Hematopoietic multipotent progenitor cell treated with erythropoietin and hydrocortisone succinate and interleukin-3 and kit ligand, for 4 days (in vitro differentiated cells): ENCODE data around the gene COL24A1.
"Not testable (repeated sequence)": the region's sequence is repeated elsewhere in the genome, so short reads cannot be mapped to it uniquely, and the experiment has no call there.

Source experiments
- DNase-seq: peaks from one replicate; pipeline ENCODE4 v3.0.0-alpha.2; 2015

COL24A1 gene

DNA sequence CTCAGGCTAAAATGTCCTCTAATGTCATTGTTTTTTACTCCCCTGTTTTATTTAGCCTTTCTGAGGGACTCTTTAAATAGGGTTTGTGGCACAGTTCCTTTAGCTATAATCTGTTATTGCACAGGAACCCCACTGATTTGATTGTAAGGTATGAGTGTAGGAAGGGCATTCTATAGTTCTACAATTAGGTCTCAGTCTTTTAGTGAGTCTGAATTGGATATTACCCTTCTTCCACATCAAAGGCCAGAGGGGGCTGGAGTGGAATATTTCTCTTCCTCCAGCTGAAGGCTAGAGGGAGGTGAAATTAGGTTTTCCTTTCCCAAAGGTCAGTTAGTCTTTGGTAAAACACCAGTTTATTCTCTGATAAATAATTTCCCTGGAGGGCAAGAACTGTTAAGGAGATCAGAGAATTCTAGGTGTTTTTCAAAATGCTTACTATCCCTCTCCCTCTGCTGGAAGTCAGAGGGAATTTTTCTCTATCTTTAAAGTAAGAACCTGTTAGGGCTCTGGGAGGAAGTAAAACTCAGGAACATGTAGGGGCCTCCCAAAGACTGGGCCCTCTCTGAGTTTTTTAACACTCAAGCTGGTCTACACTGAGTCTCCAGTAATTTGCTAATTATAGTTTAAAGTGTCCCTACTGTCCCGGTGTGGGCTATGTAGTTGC, 272.1 kb downstream of the COL24A1 start:
- peak; percentile 60 for DNase-seq

DNA sequence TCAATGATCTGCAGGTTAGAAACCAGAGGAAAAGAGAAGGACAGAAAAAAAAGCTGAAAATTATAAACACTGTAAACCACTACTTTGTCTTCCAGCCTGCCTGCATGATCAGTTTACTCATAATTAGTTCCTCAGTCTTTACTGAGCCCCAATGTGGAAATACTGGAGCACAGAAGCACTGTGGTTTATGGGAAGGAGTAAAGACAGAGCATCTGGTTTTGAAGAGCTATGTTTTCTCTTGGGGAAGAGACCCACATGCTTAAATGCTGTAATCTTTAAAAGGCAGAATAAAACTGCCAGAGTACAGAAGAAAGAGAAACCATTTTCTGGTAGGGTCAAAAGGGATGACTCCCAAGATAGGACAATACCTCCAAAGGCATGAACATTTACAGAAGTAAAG, 289.4 kb downstream of the COL24A1 start:
- peak; percentile 32 for DNase-seq

DNA sequence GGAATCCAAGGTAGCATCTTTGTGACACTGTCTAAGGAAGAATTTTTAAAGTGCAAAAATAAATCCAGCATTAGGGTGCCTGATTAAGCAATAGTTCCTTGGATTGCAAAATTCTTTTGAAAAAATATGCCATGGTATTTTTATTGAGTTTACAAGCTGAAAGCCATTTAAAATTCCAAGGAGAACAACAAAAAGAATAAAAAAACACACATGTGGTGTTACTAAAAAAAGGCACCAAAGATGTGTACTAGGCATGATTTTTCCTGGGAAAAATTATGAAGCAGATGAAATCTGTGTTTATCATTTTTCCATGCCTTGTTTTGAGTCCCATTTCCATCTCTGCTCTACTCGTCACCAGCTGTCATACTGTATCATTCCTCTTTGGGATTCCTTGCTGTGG, 291.4 kb downstream of the COL24A1 start:
- DNase-seq, result no peak

DNA sequence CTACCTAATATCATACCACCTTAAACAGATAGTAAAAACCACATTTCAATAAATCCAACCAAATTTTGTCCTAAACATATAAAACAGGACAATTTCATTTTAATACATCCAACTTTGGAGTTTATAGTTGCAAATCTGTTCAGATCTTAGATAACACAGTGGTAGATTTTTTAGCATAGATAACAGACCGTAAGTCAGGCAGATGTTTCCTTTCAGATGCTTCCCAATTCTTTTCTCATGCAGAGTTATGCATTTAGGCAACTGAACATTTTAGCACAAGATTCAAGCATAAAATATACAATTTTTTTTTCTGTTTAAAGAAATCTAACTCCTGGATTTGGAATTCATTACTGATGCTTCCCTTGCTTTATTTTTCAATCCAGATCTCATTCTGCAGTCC, 291.8 kb downstream of the COL24A1 start:
- DNase-seq, result peak; percentile 53

DNA sequence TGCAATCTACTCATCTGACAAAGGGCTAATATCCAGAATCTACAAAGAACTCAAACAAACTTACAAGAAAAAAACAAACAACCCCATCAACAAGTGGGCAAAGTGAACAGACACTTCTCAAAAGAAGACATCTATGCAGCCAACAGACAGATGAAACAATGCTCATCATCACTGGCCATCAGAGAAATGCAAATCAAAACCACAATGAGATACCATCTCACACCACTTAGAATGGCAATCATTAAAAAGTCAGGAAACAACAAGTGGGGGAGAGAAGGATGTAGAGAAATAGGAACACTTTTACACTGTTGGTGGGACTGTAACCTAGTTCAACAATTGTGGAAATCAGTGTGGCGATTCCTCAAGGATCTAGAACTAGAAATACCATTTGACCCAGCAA, 292.9 kb downstream of the COL24A1 start:
- not testable (repeated sequence) for DNase-seq

DNA sequence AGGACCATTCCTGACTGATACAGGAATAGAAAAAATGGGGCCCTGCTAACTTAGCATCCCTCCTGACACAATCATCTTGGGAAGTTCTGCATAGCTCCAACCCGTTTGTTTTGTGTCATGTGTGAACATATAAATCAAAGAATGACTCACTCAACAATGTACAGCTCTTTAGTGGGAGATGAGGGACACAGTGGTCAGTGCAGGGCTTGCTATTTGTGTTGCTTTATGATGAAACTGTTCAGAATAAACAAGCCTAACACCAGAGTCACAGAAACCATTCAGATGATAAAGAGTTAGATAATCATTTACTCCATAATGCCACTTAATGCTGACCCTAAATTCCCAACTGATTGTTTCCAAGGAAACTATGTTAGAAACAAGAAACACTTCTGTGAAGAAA, 294.1 kb downstream of the COL24A1 start:
- DNase-seq, result no peak

DNA sequence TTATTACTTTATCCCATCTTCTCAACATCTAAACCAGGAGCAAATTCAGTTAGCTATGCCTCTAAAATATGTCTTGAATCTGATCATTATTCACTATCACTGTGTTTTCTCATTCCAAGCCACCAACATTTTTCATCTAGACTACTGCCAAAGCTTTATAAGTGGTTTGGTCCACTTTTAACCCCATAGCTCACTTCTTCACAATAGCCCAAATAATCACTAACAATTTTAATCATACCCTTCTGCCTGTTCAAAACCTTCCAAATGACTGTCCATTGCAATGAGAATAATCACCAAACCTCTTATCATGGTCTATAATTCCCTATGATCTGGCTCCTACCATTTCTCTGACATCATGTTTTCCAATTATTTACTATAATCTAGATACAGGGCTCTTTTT, 298.6 kb downstream of the COL24A1 start:
- DNase-seq, result no peak

DNA sequence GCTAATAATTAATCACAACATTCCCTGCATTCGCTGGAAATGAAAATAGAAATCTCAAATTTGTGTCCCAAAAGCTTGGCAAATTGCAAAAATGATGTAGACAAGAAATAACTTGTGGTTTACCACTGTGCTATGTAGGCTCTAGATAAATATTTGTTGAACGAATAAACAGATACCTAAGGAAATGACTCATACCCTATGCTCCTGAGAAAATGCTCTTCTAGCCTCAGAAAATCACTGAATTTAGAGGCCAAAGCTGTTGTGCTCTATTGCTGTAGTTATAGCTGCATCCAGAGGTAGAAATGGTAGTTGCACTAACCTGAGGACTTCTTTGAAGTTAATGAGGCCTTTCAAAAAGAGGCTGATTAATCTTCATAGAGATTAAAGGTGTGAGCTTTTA, 306.3 kb downstream of the COL24A1 start:
- peak; percentile 65 for DNase-seq

DNA sequence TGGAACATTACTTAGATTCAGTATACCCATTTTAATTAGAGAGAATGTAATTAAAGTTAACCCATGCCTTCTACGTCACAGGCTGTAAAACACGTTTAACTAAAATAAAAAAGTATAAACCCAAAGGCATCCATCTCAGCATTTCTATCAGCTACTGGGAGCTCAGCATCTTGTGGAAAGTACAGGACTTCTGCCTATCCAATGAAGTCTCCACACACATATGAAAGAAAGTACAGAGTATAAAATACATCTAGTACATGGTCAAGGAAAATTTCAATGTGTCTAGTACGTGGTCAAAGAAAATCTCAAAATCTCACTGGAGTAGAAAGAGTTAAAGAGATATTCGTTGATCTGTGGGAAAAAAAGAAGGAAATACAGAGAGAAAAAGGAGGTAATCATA, 306.9 kb downstream of the COL24A1 start:
- no peak for DNase-seq

DNA sequence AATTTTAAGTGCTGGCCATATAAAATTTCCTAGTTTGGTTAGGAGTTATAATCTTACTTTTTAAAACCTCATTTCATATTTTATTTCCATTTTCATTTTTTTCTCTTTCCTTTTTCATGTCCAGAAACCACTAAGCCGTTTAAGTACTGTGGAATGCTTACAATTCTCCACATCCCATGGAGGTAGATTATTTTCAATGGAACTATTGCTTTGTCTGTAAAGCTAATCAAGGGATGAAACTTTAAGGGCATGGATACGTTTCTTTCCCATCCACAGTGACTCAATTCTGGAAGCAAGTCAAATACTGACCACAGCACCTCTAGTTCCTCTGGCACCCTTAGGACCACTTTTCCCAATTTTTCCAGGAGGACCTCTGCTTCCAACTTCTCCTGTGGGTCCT, 309.2 kb downstream of the COL24A1 start:
- no peak for DNase-seq

DNA sequence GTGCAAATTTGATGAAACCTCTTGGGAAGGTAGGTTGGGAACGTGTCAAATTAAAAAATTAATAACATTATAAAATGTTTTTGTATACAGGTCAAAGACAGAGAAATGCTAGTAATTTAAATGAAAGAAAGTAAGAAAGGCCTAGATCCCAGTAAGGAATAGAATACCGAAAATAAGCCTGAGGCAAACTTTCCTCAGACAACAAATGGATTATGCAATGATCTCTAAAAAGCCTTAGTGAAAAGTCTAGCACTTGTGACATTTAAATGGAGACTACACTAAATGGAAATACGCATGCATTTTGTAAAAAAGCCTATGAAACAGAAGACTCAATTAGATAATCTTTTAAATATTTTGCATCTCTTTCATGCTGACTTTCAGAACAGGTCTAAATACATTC, 309.9 kb downstream of the COL24A1 start:
- no peak for DNase-seq

DNA sequence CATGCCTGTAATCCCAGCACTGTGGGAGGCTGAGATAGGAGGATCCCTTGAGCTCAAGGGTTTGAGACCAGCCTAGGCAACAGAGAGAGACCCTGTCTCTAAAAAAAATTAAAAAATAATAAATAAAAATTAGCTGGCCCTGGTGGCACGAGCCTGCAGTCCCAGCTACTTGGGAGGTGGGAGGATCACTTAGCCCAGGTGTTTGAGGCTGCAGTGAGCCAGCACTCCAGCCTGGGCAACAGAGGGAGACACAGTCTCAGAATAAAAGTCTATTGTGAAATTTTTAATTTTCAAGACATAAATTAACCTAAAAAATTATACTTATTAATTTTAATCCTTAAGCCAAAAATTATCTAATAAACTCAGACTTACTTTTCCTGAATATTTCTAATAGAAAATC, 317.1 kb downstream of the COL24A1 start:
- DNase-seq, result no peak

DNA sequence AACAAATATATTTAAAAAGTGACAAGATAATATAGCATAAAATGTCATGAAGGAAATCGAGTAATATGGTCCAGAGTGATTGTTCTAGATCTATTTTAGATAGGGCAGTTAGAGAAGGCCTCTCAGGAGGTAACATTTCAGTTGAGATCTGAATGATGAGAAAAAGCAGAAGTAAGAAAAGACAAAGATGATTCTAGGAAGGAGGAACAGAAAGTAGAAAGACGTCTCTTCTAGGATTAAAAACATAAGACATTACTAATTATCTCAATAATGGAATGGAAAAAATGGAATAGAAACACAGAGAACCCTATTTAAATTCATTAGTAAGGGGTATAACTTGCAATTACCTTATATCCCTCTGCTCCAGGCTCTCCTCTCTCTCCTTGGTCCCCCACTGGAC, 318.3 kb downstream of the COL24A1 start:
- DNase-seq, result peak; percentile 53

DNA sequence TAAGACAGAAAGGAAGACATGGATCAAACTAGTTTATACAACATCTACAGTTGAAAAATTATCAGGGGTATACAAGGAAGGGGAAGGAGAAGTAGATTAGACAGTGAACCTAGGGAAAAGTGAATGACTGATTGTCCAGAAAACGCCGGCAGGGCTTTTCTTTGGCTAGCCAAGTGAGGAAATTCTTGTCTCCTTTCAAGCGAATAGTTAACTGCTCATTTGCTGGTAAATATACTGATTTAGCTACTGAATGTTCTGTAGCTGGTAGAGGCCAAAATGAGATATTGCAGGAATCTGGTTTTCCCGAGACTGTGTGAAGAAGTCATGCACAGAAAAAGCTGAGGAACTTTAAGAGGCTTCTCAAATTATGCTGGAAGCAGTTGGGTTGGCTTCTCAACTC, 319.8 kb downstream of the COL24A1 start:
- DNase-seq, result no peak

DNA sequence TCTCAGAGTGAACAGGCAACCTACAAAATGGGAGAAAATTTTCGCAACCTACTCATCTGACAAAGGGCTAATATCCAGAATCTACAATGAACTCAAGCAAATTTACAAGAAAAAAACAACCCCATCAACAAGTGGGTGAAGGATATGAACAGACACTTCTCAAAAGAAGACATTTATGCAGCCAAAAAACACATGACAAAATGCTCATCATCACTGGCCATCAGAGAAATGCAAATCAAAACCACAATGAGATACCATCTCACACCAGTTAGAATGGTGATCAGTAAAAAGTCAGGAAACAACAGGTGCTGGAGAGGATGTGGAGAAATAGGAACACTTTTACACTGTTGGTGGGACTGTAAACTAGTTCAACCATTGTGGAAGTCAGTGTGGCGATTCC, 323.4 kb downstream of the COL24A1 start:
- DNase-seq, result not testable (repeated sequence)

DNA sequence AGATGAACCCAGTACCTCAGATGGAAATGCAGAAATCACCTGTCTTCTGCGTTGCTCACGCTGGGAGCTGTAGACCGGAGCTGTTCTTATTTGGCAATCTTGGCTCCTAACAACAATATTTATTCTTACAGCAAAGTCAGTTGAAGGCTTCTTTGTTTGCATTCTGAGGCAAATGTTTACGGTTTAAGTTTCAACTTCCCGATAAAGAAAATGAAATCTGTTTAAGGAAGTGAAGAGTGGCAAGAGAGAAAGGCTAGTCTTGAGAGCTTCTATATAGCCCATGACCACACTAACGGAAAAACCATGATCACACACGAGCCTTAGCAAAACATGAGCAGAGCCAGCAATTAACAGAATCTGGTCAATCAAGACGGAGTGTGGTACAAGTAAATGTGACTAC, 325.7 kb downstream of the COL24A1 start:
- DNase-seq, result no peak

DNA sequence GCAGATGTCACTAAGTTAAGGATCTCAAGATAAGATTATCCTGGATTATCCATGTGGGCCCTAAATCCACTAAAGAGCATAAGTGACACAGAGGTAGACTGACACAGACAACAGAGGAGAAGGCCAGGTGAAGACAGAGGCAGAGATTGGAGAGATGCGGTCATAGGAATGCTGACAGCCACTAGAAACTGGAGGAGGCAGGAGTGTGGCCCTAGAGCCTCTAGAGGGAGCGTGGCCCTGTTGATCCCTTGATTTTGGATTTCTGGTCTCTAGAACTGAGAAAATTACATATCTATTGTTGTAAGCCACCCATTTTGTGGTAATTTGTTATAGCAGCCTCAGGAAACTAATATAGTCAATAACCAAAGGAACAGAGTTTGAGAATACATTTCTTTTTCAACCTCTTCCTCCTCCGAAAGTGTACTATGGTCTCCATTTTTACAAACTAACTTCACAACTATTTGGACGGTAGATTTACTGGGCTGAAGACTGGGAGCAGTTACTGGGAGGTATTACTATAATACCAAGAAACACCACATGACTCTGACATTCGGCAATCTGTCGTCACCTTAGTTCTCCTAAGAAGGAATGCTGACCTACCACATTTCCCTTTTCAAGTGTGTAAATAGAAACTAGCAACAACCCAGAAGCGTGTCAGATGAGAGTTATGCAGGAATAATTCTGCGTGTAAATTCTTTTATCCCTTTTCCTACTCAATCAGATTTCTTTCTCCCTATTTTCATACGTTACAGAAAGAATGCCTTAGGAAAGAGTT, 332.3 kb downstream of the COL24A1 start:
- no peak for DNase-seq

DNA sequence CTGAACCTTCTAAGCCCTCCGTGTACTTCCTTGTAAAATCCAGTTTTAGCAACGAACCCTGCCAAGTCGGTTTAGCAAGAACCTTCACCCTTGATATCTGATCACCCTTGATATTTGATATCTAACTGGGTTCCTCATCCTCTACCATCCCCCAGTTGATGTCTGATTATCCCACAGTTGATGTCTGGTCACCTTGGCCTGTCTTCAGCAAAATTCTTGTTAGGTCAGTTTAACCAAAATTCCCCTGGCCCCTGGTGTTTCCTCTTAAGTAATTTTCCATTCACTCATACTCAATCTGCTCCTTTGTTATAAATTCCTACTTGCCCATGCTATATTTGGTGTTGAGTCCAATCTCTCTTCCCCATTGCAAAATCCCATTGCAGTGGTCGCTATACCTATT, 333.9 kb downstream of the COL24A1 start:
- DNase-seq, result no peak

DNA sequence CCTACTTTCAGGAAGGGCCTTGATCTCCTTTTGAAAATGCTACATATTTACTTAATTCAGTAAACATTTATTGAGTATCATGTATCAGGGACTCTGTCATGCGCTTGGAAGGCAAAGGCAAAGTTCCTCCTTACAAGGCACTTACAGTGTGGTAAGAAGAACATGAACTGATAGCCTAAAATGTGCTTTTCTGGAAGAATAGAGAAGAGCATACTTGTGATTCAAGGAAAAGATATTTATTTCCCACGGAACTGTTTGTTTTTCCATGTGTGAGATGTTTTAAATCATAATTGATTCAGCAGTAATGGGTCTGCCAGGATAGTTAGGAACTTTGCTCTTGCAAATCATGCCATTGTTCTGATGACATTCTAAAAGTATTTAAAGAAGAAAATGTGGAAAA, 338.2 kb downstream of the COL24A1 start:
- no peak for DNase-seq

DNA sequence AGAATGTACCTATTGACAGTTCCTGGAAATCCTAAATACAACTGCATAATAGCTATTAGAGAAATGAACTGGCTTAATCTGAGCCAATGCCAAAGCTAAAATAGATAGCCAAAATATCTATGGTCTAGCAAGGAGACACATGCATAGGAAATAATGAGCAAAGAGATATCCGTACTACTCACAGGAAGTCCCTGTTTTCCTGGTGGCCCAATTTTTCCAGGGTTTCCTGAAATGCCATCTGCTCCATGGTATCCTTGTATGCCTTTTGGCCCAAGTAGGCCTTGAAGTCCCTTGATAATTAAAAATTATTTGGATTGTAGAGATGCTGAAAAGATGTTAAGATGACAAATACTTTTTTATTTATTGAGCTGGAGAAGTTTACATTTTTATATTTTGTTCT, 340.0 kb downstream of the COL24A1 start:
- DNase-seq, result no peak

DNA sequence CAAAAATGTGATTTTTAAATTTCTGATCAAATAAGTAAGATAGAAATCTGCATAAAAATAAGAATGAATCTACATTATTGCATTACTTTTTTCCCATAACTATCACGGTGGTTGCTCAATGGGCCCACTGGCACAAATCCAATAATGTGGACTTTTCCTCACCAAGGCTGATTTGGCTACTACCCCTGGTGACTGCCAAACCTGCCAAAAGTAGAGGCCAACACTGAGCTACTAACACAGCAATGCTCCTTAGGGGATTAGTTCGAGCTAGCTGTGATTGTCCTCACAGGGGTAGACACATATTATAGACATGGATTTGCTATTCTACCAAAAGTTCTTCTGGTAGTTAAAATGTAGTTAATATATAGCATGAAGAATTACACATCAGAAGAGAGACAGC, 340.7 kb downstream of the COL24A1 start:
- DNase-seq, result no peak

DNA sequence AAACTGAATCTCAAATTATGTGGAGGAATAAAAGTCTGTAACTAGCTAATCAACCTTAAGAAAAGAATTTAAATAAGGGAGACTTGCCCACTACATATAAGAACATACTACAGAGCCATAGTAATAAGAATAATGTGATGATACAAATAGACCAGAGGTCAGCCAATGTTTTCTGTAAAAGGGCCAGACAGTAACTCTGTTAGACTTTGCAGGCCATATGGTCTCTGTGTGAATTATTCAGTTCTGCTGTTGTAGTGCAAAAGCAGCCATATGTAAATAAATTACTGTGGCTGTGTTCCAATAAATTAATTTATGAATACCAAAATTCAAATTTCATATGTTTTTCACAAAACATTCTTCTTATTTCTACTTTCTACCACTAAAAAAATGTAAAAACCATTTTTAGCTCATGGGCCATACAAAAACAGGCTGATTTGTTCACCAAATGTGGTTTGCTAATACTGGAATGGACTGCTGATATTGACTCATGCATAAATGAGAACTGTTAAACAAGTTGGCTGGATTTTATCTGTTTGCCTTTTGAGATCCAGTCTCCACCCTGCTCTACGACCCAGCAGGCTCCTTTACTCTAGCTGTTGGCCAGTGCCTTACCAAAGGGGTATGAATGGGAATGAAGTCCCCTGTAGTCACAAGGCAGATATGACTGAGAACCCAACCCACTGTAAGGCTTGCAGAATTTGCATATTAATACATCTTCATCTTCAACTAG, 350.2 kb downstream of the COL24A1 start:
- no peak for DNase-seq

DNA sequence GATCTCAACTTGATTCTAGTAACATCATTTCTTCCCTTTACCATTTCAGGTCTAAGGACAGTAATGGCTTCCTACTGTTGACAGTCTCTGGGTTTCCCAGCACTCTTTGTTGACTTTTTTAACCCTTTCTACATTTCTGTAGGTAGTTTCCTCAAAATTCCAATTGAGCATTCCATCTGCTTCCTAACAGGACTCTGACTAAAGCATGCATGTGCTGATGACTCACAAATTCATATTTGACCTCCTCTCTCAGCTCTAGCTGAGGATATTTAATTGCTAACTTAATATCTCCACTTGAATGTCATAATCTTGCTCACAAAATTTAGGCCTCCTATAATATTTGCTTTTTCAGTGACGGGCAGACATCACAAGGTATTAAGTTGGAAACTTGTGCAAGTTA, 355.1 kb downstream of the COL24A1 start:
- DNase-seq, result no peak

DNA sequence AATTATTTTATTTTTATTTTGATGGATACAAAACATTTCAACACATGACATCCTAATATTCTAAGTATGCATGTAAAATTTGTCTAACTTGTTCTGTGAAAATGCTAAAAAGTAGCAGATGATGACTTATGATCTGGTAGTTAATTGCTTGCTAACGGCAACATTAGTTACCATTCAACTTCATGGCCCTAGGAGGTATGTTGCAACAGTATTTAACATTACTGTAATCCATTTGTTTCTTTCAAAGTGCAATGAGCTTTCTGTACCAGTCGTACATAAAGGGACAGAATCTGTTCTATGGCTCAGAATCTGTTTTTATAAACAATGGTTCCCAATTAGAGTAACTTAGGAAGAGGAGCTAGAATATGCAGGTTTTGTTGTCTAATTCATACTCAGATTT, 356.8 kb downstream of the COL24A1 start:
- no peak for DNase-seq
